Hepatocyte (in vitro differentiated cells): ENCODE data around the gene TTC23. TPM values are rescaled to one million over a fixed set of nuclear protein-coding genes. Genes with fewer than 3 reads are reported as not detected.

Experiments
- DNase-seq: peaks from one replicate; pipeline ENCODE4 v3.0.0-alpha.2; 2016; ENCODE audit warnings: low spot score
- H2AFZ ChIP-seq: fragments of 200-600 bp; sonication (generic); 2 replicates; pipeline ENCODE4 v1.6.0; 2016; ENCODE audit warnings: antibody characterized with exemption, mild to moderate bottlenecking
- H3K27ac ChIP-seq: fragments of 200-600 bp; sonication (generic); 2 replicates; pipeline ENCODE4 v1.5.1; 2016; ENCODE audit warnings: mild to moderate bottlenecking
- H3K27me3 ChIP-seq: fragments of 200-600 bp; sonication (generic); 2 replicates; pipeline ENCODE4 v1.6.1; 2016
- H3K36me3 ChIP-seq: fragments of 200-600 bp; sonication (generic); replicated peaks from 2 replicates; pipeline ENCODE4 v1.5.1; 2016; ENCODE audit warnings: low read depth; ENCODE audit not compliant: insufficient read depth
- H3K4me1 ChIP-seq: fragments of 200-600 bp; sonication (generic); 2 replicates; pipeline ENCODE4 v1.5.1; 2016; ENCODE audit warnings: mild to moderate bottlenecking, moderate library complexity; ENCODE audit not compliant: insufficient read depth
- H3K4me2 ChIP-seq: fragments of 200-600 bp; sonication (generic); 2 replicates; pipeline ENCODE4 v1.6.0; 2016
- H3K4me3 ChIP-seq: fragments of 200-600 bp; sonication (generic); 2 replicates; pipeline ENCODE4 v1.5.1; 2016; ENCODE audit warnings: mild to moderate bottlenecking
- H3K79me2 ChIP-seq: fragments of 200-600 bp; sonication (generic); 2 replicates; pipeline ENCODE4 v1.6.0; 2017; ENCODE audit warnings: mild to moderate bottlenecking
- H3K9me2 ChIP-seq: fragments of 200-600 bp; sonication (generic); replicated peaks from 2 replicates; pipeline ENCODE4 v1.6.0; 2017; ENCODE audit warnings: mild to moderate bottlenecking; ENCODE audit not compliant: insufficient read depth
- H3K9me3 ChIP-seq: fragments of 200-600 bp; sonication (generic); 2 replicates; pipeline ENCODE4 v1.5.1; 2016; ENCODE audit warnings: low read depth, mild to moderate bottlenecking
- H4K20me1 ChIP-seq: fragments of 200-600 bp; sonication (generic); 2 replicates; pipeline ENCODE4 v1.6.0; 2016; ENCODE audit warnings: mild to moderate bottlenecking; ENCODE audit not compliant: insufficient read depth, poor library complexity, severe bottlenecking
- CTCF ChIP-seq: fragments of 200-600 bp; sonication (generic); IDR thresholded peaks from 2 replicates; pipeline ENCODE4 v1.5.1; 2016; ENCODE audit warnings: antibody characterized with exemption, mild to moderate bottlenecking; ENCODE audit not compliant: poor library complexity
- EZH2 ChIP-seq: fragments of 200-600 bp; sonication (generic); IDR thresholded peaks from 2 replicates; pipeline ENCODE4 v1.6.1; 2016; ENCODE audit warnings: antibody characterized with exemption, mild to moderate bottlenecking, borderline replicate concordance
- EZH2phosphoT487 ChIP-seq: fragments of 200-600 bp; sonication (generic); IDR thresholded peaks from one replicate; pipeline ENCODE4 v1.6.1; 2018; ENCODE audit warnings: antibody characterized with exemption, mild to moderate bottlenecking, low read depth, moderate library complexity; ENCODE audit not compliant: unreplicated experiment, severe bottlenecking
- WGBS: methylation state at CpG from one replicate; pipeline ENCODE4 v1.1.6; 2016; ENCODE audit warnings: low lambda C conversion rate; ENCODE audit errors: missing lambda C conversion rate; 5-methylcytosine and 5-hydroxymethylcytosine counted together
- polyA plus RNA-seq: library from polyadenylated mRNA; unstranded; fragments of >200 nt; fragmentation: Nextera tagmentation; extraction: Ambion mirVana; gene quantifications from 2 replicates; pipeline ENCODE4 v1.2.1, GENCODE V29; 2016
- total RNA-seq: library from RNA; depleted of rRNA; stranded (reverse); fragments of >200 nt; gene quantifications from 2 replicates; pipeline ENCODE4 v1.2.3, GENCODE V29; 2014

Gene TTC23
- total and polyA plus RNA-seq, 2 experiments from 2014 or later: 31.3 to 46.3 TPM

- TF ChIP-seq EZH2phosphoT487 (no peak), CTCF (no peak), EZH2 (no peak)
- H3K4me1 ChIP-seq: peaks cover 5% of the 10 kb centered on the region
- no peaks in the 10 kb centered on the region for H3K9me2 ChIP-seq
- no peaks in the 10 kb centered on the region for H3K36me3 ChIP-seq
- H3K79me2 ChIP-seq: peaks cover 9% of the 10 kb centered on the region
- no peak overlapping the region for H3K27ac ChIP-seq
- DNase-seq: no peak
- WGBS: 70% methylated on average over 15 of the region's 15 CpGs
- H3K4me2 ChIP-seq: peak overlapping the region; percentile 97
- peak overlapping the region; percentile 58 for H3K4me3 ChIP-seq
- H2AFZ ChIP-seq: no peak overlapping the region
- H4K20me1 ChIP-seq: no peaks in the 10 kb centered on the region
- no peaks in the 10 kb centered on the region for H3K9me3 ChIP-seq
- H3K27me3 ChIP-seq: peaks cover 39% of the 10 kb centered on the region
Observed at GRCh38 chr15:99106417-99107220, 142.8 kb downstream of the TTC23 start.

- DNase-seq: peak; percentile 73
- no peaks in the 10 kb centered on the region for H3K9me2 ChIP-seq
- H3K4me2 ChIP-seq: peak overlapping the region; percentile 97
- peaks cover 9% of the 10 kb centered on the region for H3K79me2 ChIP-seq
- H3K36me3 ChIP-seq: no peaks in the 10 kb centered on the region
- peak overlapping the region; percentile 74 for H2AFZ ChIP-seq
- H4K20me1 ChIP-seq: no peaks in the 10 kb centered on the region
- TF ChIP-seq EZH2phosphoT487: no peak
- peak; percentile 19 for TF ChIP-seq CTCF
- peak; percentile 33 for TF ChIP-seq EZH2
- H3K9me3 ChIP-seq: no peaks in the 10 kb centered on the region
- peaks cover 5% of the 10 kb centered on the region for H3K4me1 ChIP-seq
- H3K27ac ChIP-seq: no peak overlapping the region
- H3K4me3 ChIP-seq: peak overlapping the region; percentile 58
- WGBS: 4% methylated on average over 63 of the region's 116 CpGs
- H3K27me3 ChIP-seq: peaks cover 39% of the 10 kb centered on the region
Observed at GRCh38 chr15:99105514-99106341, 143.7 kb downstream of the TTC23 start.

GRCh38 chr15:99104788-99105513 lies 144.4 kb downstream of the TTC23 start, which contains the start of gene SYNM:
Gene SYNM (plus strand): TSS chr15:99105080. CDS start chr15:99105200, 120 bp downstream.
- WGBS: 2% methylated on average over 87 of the region's 91 CpGs
- Histone ChIP-seq H3K36me3 (no peaks in the 10 kb centered on the region), H3K4me2 (peak within 1 kb of the TSS; percentile 97), H3K9me3 (no peaks in the 10 kb centered on the region), H3K27me3 (peaks cover 43% of the 10 kb centered on the region), H4K20me1 (no peaks in the 10 kb centered on the region), H3K4me1 (peaks cover 5% of the 10 kb centered on the region), H3K27ac (peak within 1 kb of the TSS; percentile 27), H3K4me3 (peak within 1 kb of the TSS; percentile 63), H3K79me2 (peaks cover 9% of the 10 kb centered on the region), H2AFZ (peak within 1 kb of the TSS; percentile 74), H3K9me2 (no peaks in the 10 kb centered on the region)
- peak; percentile 93 for DNase-seq
- TF ChIP-seq EZH2phosphoT487 (no peak), CTCF (peak; percentile 84), EZH2 (no peak)
